ENCODE results near the gene DACT1.

DNA sequence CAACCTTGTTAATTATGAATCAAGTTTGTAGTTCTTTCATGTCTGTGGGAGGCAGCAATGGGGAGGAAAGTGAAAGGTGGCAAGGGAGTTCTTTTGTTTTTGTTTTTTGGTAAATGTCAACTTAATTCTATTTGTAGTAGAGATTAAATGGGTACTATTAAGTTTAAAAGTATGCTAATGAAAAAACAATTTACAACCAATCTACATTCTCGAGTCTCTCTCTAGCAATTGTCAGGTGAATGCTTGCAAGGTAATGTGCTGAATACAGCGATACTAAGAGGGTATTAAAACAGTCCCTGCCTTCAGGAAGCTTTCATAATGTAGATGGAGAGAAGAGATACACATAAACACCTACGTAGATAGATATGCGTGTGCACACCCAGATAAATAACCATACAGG lies 1.6 kb upstream of the DACT1 start:
- TF ChIP-seq CTCF (IDR thresholded peaks at IDR 0.05; ENCODE audit: insufficient read depth, low read length) (no peak), SPI1 (IDR thresholded peaks at IDR 0.05; ENCODE audit: borderline replicate concordance, low read depth) (no peak)
